ENCODE measurements around the gene SPDYC.
A peak's percentile ranks its signal among the peaks of the same experiment; 100 is the strongest.

DNA sequence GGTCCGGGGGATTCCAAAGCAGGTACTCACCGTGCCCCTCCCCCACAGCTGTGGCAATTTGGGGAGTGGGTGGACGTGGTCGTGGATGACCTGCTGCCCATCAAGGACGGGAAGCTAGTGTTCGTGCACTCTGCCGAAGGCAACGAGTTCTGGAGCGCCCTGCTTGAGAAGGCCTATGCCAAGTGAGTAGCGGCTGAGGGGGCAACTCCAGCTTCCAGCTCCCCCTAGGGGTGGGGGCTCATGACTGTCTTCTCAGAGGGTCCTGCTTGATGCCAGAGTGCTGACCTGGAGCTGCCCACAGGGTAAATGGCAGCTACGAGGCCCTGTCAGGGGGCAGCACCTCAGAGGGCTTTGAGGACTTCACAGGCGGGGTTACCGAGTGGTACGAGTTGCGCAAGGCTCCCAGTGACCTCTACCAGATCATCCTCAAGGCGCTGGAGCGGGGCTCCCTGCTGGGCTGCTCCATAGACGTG lies 15.9 kb downstream of the SPDYC start:
- TF ChIP-seq, protein P1, sequence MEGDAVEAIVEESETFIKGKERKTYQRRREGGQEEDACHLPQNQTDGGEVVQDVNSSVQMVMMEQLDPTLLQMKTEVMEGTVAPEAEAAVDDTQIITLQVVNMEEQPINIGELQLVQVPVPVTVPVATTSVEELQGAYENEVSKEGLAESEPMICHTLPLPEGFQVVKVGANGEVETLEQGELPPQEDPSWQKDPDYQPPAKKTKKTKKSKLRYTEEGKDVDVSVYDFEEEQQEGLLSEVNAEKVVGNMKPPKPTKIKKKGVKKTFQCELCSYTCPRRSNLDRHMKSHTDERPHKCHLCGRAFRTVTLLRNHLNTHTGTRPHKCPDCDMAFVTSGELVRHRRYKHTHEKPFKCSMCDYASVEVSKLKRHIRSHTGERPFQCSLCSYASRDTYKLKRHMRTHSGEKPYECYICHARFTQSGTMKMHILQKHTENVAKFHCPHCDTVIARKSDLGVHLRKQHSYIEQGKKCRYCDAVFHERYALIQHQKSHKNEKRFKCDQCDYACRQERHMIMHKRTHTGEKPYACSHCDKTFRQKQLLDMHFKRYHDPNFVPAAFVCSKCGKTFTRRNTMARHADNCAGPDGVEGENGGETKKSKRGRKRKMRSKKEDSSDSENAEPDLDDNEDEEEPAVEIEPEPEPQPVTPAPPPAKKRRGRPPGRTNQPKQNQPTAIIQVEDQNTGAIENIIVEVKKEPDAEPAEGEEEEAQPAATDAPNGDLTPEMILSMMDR (IDR thresholded peaks at IDR 0.05; ENCODE audit: borderline replicate concordance, extremely low read depth, low read length, poor library complexity, severe bottlenecking), result peak; percentile 38
- TF ChIP-seq EZH2 (IDR thresholded peaks at IDR 0.05; ENCODE audit: borderline replicate concordance, low read depth, low read length, severe bottlenecking), result no peak
